GM06990 (cell line): Measurements from ENCODE around the gene ZNF556.

ENCODE experiments used
- DNase-seq: peaks from one replicate; pipeline ENCODE4 v3.0.0-alpha.2; 2011; ENCODE audit not compliant: insufficient read length; ENCODE audit errors: extremely low read depth
- H3K27me3 ChIP-seq: replicated peaks from 2 replicates; pipeline ENCODE4 v1.6.0; 2011; ENCODE audit warnings: low read length; ENCODE audit not compliant: control insufficient read depth, insufficient read depth
- H3K36me3 ChIP-seq: 2 replicates; pipeline ENCODE4 v1.5.1; 2011; ENCODE audit warnings: low read length; ENCODE audit not compliant: control insufficient read depth, insufficient read depth
- H3K4me3 ChIP-seq: replicated peaks from 2 replicates; pipeline ENCODE4 v1.5.1; 2011; ENCODE audit warnings: low read depth, mild to moderate bottlenecking, control low read depth, low read length
- TF ChIP-seq, protein P1 (sequence below): IDR thresholded peaks from 2 replicates; pipeline ENCODE4 v1.5.1; 2011; ENCODE audit warnings: low read length, control low read depth, mild to moderate bottlenecking, inconsistent platforms; ENCODE audit not compliant: insufficient read depth, poor library complexity, severe bottlenecking

ZNF556 gene

GRCh38 chr19:2905918-2906519 is 38.9 kb downstream of the ZNF556 start:
- H3K4me3 ChIP-seq: no peak overlapping the region
- no peak for DNase-seq
- TF ChIP-seq, protein P1, sequence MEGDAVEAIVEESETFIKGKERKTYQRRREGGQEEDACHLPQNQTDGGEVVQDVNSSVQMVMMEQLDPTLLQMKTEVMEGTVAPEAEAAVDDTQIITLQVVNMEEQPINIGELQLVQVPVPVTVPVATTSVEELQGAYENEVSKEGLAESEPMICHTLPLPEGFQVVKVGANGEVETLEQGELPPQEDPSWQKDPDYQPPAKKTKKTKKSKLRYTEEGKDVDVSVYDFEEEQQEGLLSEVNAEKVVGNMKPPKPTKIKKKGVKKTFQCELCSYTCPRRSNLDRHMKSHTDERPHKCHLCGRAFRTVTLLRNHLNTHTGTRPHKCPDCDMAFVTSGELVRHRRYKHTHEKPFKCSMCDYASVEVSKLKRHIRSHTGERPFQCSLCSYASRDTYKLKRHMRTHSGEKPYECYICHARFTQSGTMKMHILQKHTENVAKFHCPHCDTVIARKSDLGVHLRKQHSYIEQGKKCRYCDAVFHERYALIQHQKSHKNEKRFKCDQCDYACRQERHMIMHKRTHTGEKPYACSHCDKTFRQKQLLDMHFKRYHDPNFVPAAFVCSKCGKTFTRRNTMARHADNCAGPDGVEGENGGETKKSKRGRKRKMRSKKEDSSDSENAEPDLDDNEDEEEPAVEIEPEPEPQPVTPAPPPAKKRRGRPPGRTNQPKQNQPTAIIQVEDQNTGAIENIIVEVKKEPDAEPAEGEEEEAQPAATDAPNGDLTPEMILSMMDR: no peak
- H3K36me3 ChIP-seq: no peaks in the 10 kb centered on the region
- H3K27me3 ChIP-seq: no peaks in the 10 kb centered on the region

GRCh38 chr19:2906631-2907195 is 39.6 kb downstream of the ZNF556 start:
- Histone ChIP-seq H3K4me3 (no peak overlapping the region), H3K27me3 (no peaks in the 10 kb centered on the region), H3K36me3 (no peaks in the 10 kb centered on the region)
- TF ChIP-seq, protein P1: no peak
- DNase-seq: no peak

DNA sequence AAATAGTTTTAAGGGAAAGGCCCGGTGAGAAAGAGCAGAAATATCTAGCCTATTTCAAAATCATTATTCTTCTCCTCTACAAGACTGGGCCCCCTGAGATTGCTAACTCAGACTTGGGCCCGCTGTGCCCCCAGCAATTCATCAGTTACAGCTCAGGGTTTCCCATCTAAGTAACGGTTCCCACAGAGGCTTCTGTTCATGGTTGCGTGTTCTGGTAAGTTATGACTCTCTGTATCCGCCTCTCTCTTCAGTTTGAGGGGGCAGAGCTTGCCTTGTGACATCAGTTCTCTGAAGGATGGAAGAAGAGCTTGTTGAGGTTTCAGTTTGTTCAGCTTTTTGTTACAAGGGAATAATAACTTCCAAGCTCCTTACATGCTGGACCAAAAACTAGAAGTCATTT is 45.2 kb downstream of the ZNF556 start:
- H3K4me3 ChIP-seq: no peak overlapping the region
- no peak for DNase-seq

GRCh38 chr19:2917275-2918184 is 50.4 kb downstream of the ZNF556 start:
- TF ChIP-seq, protein P1: no peak
- Histone ChIP-seq H3K27me3 (no peaks in the 10 kb centered on the region), H3K36me3 (peaks cover 9% of the 10 kb centered on the region), H3K4me3 (no peak overlapping the region)
- DNase-seq: no peak

More for the DNA sequence above, 45.2 kb downstream of the ZNF556 start:
- Histone ChIP-seq H3K27me3 (no peaks in the 10 kb centered on the region), H3K36me3 (peaks cover 5% of the 10 kb centered on the region)
- TF ChIP-seq, protein P1: no peak

DNA sequence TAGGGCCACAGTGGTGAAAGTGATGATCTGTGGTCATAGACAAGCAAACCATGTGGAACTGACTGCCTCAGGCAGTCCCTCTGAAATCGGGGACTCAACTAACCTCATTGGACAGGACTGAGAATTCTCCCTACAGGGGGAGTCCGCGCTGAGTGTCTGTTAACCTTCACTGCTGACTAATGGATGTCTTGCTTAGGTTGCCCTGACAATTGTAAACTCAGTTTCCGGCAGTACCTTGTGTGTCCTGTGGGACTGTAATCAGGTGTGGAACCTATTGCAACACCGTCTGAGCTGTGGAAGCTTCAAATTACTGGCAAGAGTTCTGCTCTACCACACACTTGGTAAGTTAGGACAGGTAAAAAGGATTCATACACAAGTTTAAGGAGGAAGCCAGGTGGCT is 55.9 kb downstream of the ZNF556 start:
- TF ChIP-seq, protein P1: no peak
- no peak overlapping the region for H3K4me3 ChIP-seq
- H3K36me3 ChIP-seq: no peaks in the 10 kb centered on the region
- H3K27me3 ChIP-seq: no peaks in the 10 kb centered on the region
- no peak for DNase-seq
